Liver (tissue), 9 donors: ENCODE data around the gene PRKAA1. TPM values are rescaled to one million over a fixed set of nuclear protein-coding genes. Genes with fewer than 3 reads are reported as not detected.

Source experiments
- DNase-seq: peaks from one replicate; pipeline ENCODE4 v3.0.0-alpha.2; 2017; ENCODE audit warnings: low spot score
- H3K27ac ChIP-seq, 2 donors: one replicate each; pipeline ENCODE4 v1.7.0; 2013; ENCODE audit warnings: inconsistent platforms in 2 of 2, low read length in 2 of 2, control low read depth in 1 of 2, low read depth in 1 of 2, mild to moderate bottlenecking in 1 of 2
- H3K27me3 ChIP-seq, 4 donors: one replicate each; pipeline versions ENCODE4 v1.6.1 to v1.7.0; 2013; ENCODE audit warnings: low read length in 3 of 4, inconsistent platforms in 1 of 4, mild to moderate bottlenecking in 1 of 4, moderate library complexity in 1 of 4; ENCODE audit not compliant: control insufficient read depth in 4 of 4, insufficient read depth in 4 of 4
- H3K36me3 ChIP-seq, 4 donors: one replicate each; pipeline versions ENCODE4 v1.6.1 to v1.7.0; 2013; ENCODE audit warnings: low read length in 3 of 4, mild to moderate bottlenecking in 3 of 4, low read depth in 1 of 4, moderate library complexity in 1 of 4; ENCODE audit not compliant: control insufficient read depth in 4 of 4, insufficient read depth in 3 of 4
- H3K4me1 ChIP-seq, 4 donors: one replicate each; pipeline versions ENCODE4 v1.6.1 to v1.7.0; 2013; ENCODE audit warnings: low read length in 3 of 4, mild to moderate bottlenecking in 3 of 4, moderate library complexity in 1 of 4; ENCODE audit not compliant: control insufficient read depth in 4 of 4, insufficient read depth in 4 of 4
- H3K4me3 ChIP-seq, 3 donors: one replicate each; pipeline versions ENCODE4 v1.6.1 to v1.7.0; 2013; ENCODE audit warnings: low read length in 3 of 3, control low read depth in 1 of 3, low read depth in 1 of 3, mild to moderate bottlenecking in 1 of 3
- H3K9ac ChIP-seq, 2 donors: one replicate each; pipeline ENCODE4 v1.7.0; 2013; ENCODE audit warnings: low read length in 2 of 2, mild to moderate bottlenecking in 2 of 2, moderate library complexity in 2 of 2, control low read depth in 1 of 2, low read depth in 1 of 2
- H3K9me3 ChIP-seq, 4 donors: one replicate each; pipeline versions ENCODE4 v1.6.1 to v1.7.0; 2013; ENCODE audit warnings: low read length in 3 of 4; ENCODE audit not compliant: control insufficient read depth in 4 of 4
- ATF3 ChIP-seq: IDR thresholded peaks from 2 replicates; pipeline ENCODE4 v1.6.1; 2016; ENCODE audit warnings: antibody characterized with exemption
- CTCF ChIP-seq: fragments of 150-350 bp; IDR thresholded peaks from 2 replicates; pipeline ENCODE4 v1.5.1; 2017; ENCODE audit warnings: improper control_type of control experiment, low read depth, low read length; ENCODE audit not compliant: missing input control
- EGR1 ChIP-seq, 2 donors: IDR thresholded peaks; 2 replicates each; pipeline ENCODE4 v1.6.1; 2016 to 2018; ENCODE audit warnings: antibody characterized with exemption in 2 of 2, low read depth in 2 of 2
- FOXA1 ChIP-seq: IDR thresholded peaks from 2 replicates; pipeline ENCODE4 v1.6.1; 2016; ENCODE audit warnings: antibody characterized with exemption
- FOXA2 ChIP-seq: IDR thresholded peaks from 2 replicates; pipeline ENCODE4 v1.6.1; 2016; ENCODE audit warnings: antibody characterized with exemption
- GABPA ChIP-seq, 2 donors: IDR thresholded peaks in 1 of 2; conservative IDR thresholded peaks in 1 of 2; 2 replicates each; pipeline ENCODE4 v1.6.1; 2016; ENCODE audit warnings: antibody characterized with exemption in 2 of 2, mild to moderate bottlenecking in 1 of 2, moderate library complexity in 1 of 2
- HNF4A ChIP-seq, 2 donors: conservative IDR thresholded peaks; 2 replicates each; pipeline ENCODE4 v1.6.1; 2016; ENCODE audit warnings: antibody characterized with exemption in 2 of 2, mild to moderate bottlenecking in 2 of 2
- HNF4G ChIP-seq: IDR thresholded peaks from 2 replicates; pipeline ENCODE4 v1.6.1; 2016; ENCODE audit warnings: antibody characterized with exemption
- JUND ChIP-seq, 2 donors: IDR thresholded peaks; 2 replicates each; pipeline ENCODE4 v1.6.1; 2016; ENCODE audit warnings: antibody characterized with exemption in 2 of 2
- MAX ChIP-seq: IDR thresholded peaks from 2 replicates; pipeline ENCODE4 v1.6.1; 2016; ENCODE audit warnings: antibody characterized with exemption
- NR2F2 ChIP-seq: IDR thresholded peaks from 2 replicates; pipeline ENCODE4 v1.6.1; 2016; ENCODE audit warnings: antibody characterized with exemption
- RAD21 ChIP-seq, 2 donors: IDR thresholded peaks; 2 replicates each; pipeline ENCODE4 v1.6.1; 2016; ENCODE audit warnings: antibody characterized with exemption in 2 of 2, mild to moderate bottlenecking in 2 of 2
- REST ChIP-seq: IDR thresholded peaks from 2 replicates; pipeline ENCODE4 v1.6.1; 2016; ENCODE audit warnings: antibody characterized with exemption, mild to moderate bottlenecking
- RXRA ChIP-seq, 2 donors: IDR thresholded peaks; 2 replicates each; pipeline ENCODE4 v1.6.1; 2017 to 2018; ENCODE audit warnings: antibody characterized with exemption in 2 of 2, mild to moderate bottlenecking in 1 of 2
- SP1 ChIP-seq: IDR thresholded peaks from 2 replicates; pipeline ENCODE4 v1.6.1; 2018; ENCODE audit warnings: antibody characterized with exemption, mild to moderate bottlenecking
- TAF1 ChIP-seq: conservative IDR thresholded peaks from 2 replicates; pipeline ENCODE4 v1.6.1; 2016; ENCODE audit warnings: antibody characterized with exemption, mild to moderate bottlenecking
- YY1 ChIP-seq: IDR thresholded peaks from 2 replicates; pipeline ENCODE4 v1.6.1; 2016; ENCODE audit warnings: antibody characterized with exemption, mild to moderate bottlenecking
- ZBTB33 ChIP-seq: IDR thresholded peaks from 2 replicates; pipeline ENCODE4 v1.6.1; 2016; ENCODE audit warnings: antibody characterized with exemption
- WGBS: extraction: QIAGEN DNeasy Blood & Tissue Kit; methylation state at CpG from one replicate; pipeline ENCODE4 v1.1.7; 2013; 5-methylcytosine and 5-hydroxymethylcytosine counted together
- polyA plus RNA-seq, 2 donors: library from polyadenylated mRNA; stranded (reverse) in 1 of 2; unstranded in 1 of 2; fragments of 200-250 nt in 1 of 2; fragments of >200 nt in 1 of 2; fragmentation: Nextera tagmentation in 1 of 2; extraction: Ambion mirVana in 1 of 2; gene quantifications; one replicate each; pipeline versions ENCODE4 v1.2.1 to v1.2.3, GENCODE V29; 2013 to 2015
- total RNA-seq, 2 donors: library from RNA; depleted of rRNA; stranded (reverse); fragments of >200 nt; gene quantifications; one replicate each; pipeline ENCODE4 v1.2.3, GENCODE V29; 2014
- donor health status: healthy.
- donor health status: healthy.
- donor health status: healthy.
- donor health status: healthy.
- donor health status: healthy.

Gene PRKAA1
- total and polyA plus RNA-seq, 4 donors = 23.7 to 105 (median 42.4) TPM

GRCh38 chr5:40779561-40779960 lies 18.6 kb downstream of the PRKAA1 start:
- Histone ChIP-seq H3K9me3 (no peaks in the 10 kb centered on the region), H3K36me3 (peaks cover 1 to 12% (median 6%) of the 10 kb centered on the region in 4 donors), H3K27me3 (no peaks in the 10 kb centered on the region), H3K27ac (peak overlapping the region; percentile 60 to 82), H3K4me3 (no peak overlapping the region), H3K9ac (no peak overlapping the region), H3K4me1 (peaks cover 16 to 49% (median 24%) of the 10 kb centered on the region in 4 donors)
- DNase-seq = no peak
- WGBS = 43% methylated on average over 6 of the region's 6 CpGs
- TF ChIP-seq RAD21 (IDR thresholded peaks at IDR 0.05) (peak in 1 of 2 donors; percentile 38), TAF1 (no peak), REST (no peak), CTCF (no peak), EGR1 (IDR thresholded peaks at IDR 0.05; ENCODE audit: low read depth in 2 of 2) (no peak), HNF4G (peak; percentile 14), HNF4A (conservative IDR thresholded peaks at IDR 0.05) (peak; percentile 55 to 75), SP1 (peak; percentile 36), MAX (peak; percentile 47), FOXA1 (peak; percentile 52), YY1 (peak; percentile 82), RXRA (IDR thresholded peaks at IDR 0.05) (peak; percentile 60 to 78), ATF3 (peak; percentile 23), GABPA (IDR thresholded peaks at IDR 0.05 in 1 of 2, conservative IDR thresholded peaks at IDR 0.05 in 1 of 2) (no peak), NR2F2 (no peak), JUND (IDR thresholded peaks at IDR 0.05) (peak; percentile 35 to 66), ZBTB33 (peak; percentile 67), FOXA2 (peak; percentile 73)
